ENCODE measurements around the gene SEC24D.

SEC24D gene

GRCh38 chr4:118684873-118685811, 150.8 kb downstream of the SEC24D start, which contains the start of gene METTL14:
TSS of gene METTL14 (plus strand) at chr4:118685392. CDS start at chr4:118685535, 143 bp downstream.
- peak; percentile 31; the same call in 1 of the 2 replicates for TF ChIP-seq MAX (IDR thresholded peaks at IDR 0.05; ENCODE audit: low read depth, low read length)
- TF ChIP-seq CTCF (IDR thresholded peaks at IDR 0.05; ENCODE audit: low read depth, low read length), result no peak
- TF ChIP-seq POLR2A (IDR thresholded peaks at IDR 0.05; ENCODE audit: extremely low read depth, insufficient read length), result peak; percentile 65
- peak within 1 kb of the TSS; percentile 94 for H3K4me3 ChIP-seq (ENCODE audit: low read depth, low read length)
- DNase-seq (ENCODE audit: low read depth), result peak; percentile 95

GRCh38 chr4:118683513-118683912, 152.4 kb downstream of the SEC24D start:
- TF ChIP-seq POLR2A (IDR thresholded peaks at IDR 0.05; ENCODE audit: extremely low read depth, insufficient read length) (no peak), MYC (IDR thresholded peaks at IDR 0.05; ENCODE audit: low read depth, low read length) (no peak), CTCF (IDR thresholded peaks at IDR 0.05; ENCODE audit: low read depth, low read length) (no peak), MAX (IDR thresholded peaks at IDR 0.05; ENCODE audit: low read depth, low read length) (no peak)
- peak; percentile 46 for DNase-seq (ENCODE audit: low read depth)
- H3K4me3 ChIP-seq (ENCODE audit: low read depth, low read length), result no peak overlapping the region

GRCh38 chr4:118682928-118683327, 153.0 kb downstream of the SEC24D start:
- TF ChIP-seq POLR2A (IDR thresholded peaks at IDR 0.05; ENCODE audit: extremely low read depth, insufficient read length) (no peak), MAX (IDR thresholded peaks at IDR 0.05; ENCODE audit: low read depth, low read length) (no peak), CTCF (IDR thresholded peaks at IDR 0.05; ENCODE audit: low read depth, low read length) (peak; percentile 39), MYC (IDR thresholded peaks at IDR 0.05; ENCODE audit: low read depth, low read length) (no peak)
- peak; percentile 62 for DNase-seq (ENCODE audit: low read depth)
- no peak overlapping the region for H3K4me3 ChIP-seq (ENCODE audit: low read depth, low read length)

- TF ChIP-seq POLR2A (IDR thresholded peaks at IDR 0.05; ENCODE audit: extremely low read depth, insufficient read length), result no peak
- no peak overlapping the region for H3K4me3 ChIP-seq (ENCODE audit: low read depth, low read length)
- peak; percentile 18 for DNase-seq (ENCODE audit: low read depth)
Observed at GRCh38 chr4:118680808-118681207, 155.1 kb downstream of the SEC24D start.

- TF ChIP-seq POLR2A (IDR thresholded peaks at IDR 0.05; ENCODE audit: extremely low read depth, insufficient read length) (no peak), CTCF (IDR thresholded peaks at IDR 0.05; ENCODE audit: low read depth, low read length) (peak; percentile 5)
- no peak for DNase-seq (ENCODE audit: low read depth)
- H3K4me3 ChIP-seq (ENCODE audit: low read depth, low read length), result no peak overlapping the region
Observed at GRCh38 chr4:118676128-118676527, 159.8 kb downstream of the SEC24D start.
